Colonic mucosa (tissue), 4 donors: ENCODE measurements around the gene UNKL. TPM values are rescaled to one million over a fixed set of nuclear protein-coding genes. Genes with fewer than 3 reads are reported as not detected.

Experiments
- DNase-seq: peaks from one replicate; pipeline ENCODE4 v3.0.0-alpha.2; 2020
- H3K27ac ChIP-seq: fragments of 200-600 bp; one replicate; pipeline ENCODE4 v1.8.0; 2021
- H3K27me3 ChIP-seq: fragments of 200-600 bp; one replicate; pipeline ENCODE4 v1.8.0; 2021
- H3K36me3 ChIP-seq: fragments of 200-600 bp; one replicate; pipeline ENCODE4 v1.8.0; 2021
- H3K4me1 ChIP-seq: fragments of 200-600 bp; one replicate; pipeline ENCODE4 v1.8.0; 2021; ENCODE audit warnings: mild to moderate bottlenecking
- H3K4me3 ChIP-seq: fragments of 200-600 bp; one replicate; pipeline ENCODE4 v1.8.0; 2021
- H3K9ac ChIP-seq, 2 donors: one replicate each; pipeline ENCODE4 v1.7.0; 2013; ENCODE audit warnings: control low read depth in 2 of 2, low read depth in 2 of 2, low read length in 2 of 2
- H3K9me3 ChIP-seq: fragments of 200-600 bp; one replicate; pipeline ENCODE4 v1.8.0; 2021
- intact Hi-C: fragments of 100-400 bp; cut with DNase I; formaldehyde crosslinking; loops from one replicate; pipeline ENCODE4 v1.14.1; 2022
- total RNA-seq, 2 donors: library from RNA; stranded (reverse); fragmentation: NEBNext Ultra II Directional in 1 of 2; extraction: Animal tissue kit (Norgen Biotek cat#: 25700) in 1 of 2; gene quantifications; one replicate each; pipeline ENCODE4 v1.2.1, GENCODE V29; 2021
- TF ChIP-seq, protein P1 (sequence below): fragments of 200-600 bp; IDR thresholded peaks from one replicate; pipeline ENCODE4 v1.8.0; 2022; ENCODE audit warnings: antibody characterized with exemption, mild to moderate bottlenecking
- donor health status: healthy.
- donor health status: DM: no; HTN: no; CAD: no.
- donor health status: DM: no; HTN: no; CAD: no.

Gene UNKL
- total RNA-seq, 2 donors from 2014 or later, result 11.1 to 11.8 TPM

DNA sequence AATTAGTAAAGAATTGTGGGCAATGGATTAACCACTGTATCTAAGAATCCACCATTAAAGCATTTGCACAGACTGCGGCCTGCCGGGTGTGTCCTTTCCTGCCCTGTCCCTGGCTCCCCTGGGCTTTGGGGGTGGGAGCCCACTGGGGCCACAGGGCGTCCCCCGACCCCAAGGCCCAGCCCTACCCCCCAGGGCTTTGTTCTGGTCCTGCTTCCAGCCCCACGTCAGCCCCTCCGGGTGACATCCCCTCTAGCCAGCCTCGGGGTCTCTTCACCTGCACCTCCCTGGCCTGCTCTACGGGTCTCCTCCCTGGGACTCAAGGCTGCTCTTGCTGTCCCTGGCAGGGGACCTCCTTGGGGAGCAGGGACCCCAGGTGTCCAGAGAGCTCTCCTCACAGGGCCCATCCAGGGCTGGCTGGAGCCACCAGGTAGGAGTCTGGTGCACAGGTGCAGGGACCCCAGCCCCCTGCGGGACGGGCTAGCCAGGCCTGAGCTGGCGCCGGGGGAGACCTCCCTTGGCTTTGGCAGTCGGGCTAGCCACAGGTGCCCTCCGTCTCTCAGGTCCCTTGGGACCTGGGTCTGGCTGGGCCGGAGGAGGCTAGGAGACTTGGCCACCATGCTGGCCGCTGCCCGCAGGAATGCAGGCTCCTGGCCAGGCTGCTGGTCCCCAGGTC is 87.4 kb downstream of the UNKL start:
- no peak overlapping the region for H3K9ac ChIP-seq
- TF ChIP-seq, protein P1, sequence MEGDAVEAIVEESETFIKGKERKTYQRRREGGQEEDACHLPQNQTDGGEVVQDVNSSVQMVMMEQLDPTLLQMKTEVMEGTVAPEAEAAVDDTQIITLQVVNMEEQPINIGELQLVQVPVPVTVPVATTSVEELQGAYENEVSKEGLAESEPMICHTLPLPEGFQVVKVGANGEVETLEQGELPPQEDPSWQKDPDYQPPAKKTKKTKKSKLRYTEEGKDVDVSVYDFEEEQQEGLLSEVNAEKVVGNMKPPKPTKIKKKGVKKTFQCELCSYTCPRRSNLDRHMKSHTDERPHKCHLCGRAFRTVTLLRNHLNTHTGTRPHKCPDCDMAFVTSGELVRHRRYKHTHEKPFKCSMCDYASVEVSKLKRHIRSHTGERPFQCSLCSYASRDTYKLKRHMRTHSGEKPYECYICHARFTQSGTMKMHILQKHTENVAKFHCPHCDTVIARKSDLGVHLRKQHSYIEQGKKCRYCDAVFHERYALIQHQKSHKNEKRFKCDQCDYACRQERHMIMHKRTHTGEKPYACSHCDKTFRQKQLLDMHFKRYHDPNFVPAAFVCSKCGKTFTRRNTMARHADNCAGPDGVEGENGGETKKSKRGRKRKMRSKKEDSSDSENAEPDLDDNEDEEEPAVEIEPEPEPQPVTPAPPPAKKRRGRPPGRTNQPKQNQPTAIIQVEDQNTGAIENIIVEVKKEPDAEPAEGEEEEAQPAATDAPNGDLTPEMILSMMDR, result no peak
- no peak overlapping the region for H3K27ac ChIP-seq
- H3K4me3 ChIP-seq, result no peak overlapping the region
- no peaks in the 10 kb centered on the region for H3K9me3 ChIP-seq
- H3K27me3 ChIP-seq, result peaks cover 6% of the 10 kb centered on the region
- peaks cover 13% of the 10 kb centered on the region for H3K36me3 ChIP-seq
- intact Hi-C loops, result no loop called here
- H3K4me1 ChIP-seq, result peaks cover 10% of the 10 kb centered on the region
- no peak for DNase-seq

DNA sequence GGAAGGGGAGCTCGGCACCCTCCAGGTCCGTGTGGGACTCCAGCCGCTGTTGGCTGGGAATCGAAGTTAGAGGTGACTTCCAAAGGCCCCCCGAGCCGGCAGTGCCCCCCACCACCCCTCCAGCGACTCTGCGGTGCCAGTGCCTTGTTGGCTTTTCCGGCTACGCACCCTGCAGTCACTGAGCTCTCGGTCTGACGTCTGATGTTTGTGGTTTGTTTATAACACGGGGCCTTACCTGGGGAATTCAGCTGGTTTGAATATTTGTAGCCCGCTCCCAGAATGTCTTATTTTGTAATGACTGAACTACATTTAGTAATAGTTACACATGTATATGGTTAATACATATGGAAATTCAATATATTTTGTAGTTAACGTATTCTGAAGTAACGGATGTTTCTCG is 88.1 kb downstream of the UNKL start:
- Histone ChIP-seq H3K4me3 (no peak overlapping the region), H3K27ac (no peak overlapping the region), H3K9me3 (no peaks in the 10 kb centered on the region), H3K4me1 (peaks cover 3% of the 10 kb centered on the region), H3K9ac (no peak overlapping the region), H3K36me3 (peaks cover 13% of the 10 kb centered on the region), H3K27me3 (no peaks in the 10 kb centered on the region)
- TF ChIP-seq, protein P1, result no peak
- intact Hi-C loops, result no loop called here
- no peak for DNase-seq

DNA sequence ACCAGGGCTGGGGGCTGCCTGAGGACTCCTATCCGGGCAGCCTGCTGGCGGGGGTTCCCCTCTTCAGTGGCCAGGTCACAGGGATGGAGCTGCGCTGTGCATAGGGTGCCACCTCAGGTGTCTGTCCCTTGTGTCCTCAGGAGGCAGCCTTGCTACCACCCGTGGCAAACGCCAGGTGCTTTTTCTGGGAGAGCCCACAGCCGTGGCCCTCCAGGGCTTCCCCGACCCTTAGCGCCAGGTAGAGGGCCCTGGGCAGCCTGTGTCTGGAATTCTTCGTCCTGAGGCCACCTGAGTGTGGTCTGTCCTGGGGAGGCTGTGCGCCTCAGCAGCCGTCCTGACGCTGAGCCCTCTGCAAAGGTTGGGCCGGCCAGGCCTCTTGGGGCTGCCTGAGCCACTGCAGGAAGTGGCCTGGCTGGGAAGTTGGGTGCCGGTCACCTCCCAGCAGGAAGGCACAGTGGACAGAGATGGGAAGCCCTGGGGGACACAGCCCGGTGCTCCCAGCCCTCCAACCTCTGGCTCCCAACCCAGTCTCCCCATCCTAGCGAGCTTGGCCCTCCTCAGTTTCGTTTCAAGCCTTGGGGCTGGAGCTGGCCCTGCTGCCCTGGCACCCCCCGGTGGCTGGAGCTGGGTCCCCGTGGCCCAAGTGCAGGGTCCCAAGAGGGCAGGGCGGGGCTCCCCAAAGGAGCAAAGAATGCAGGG is 88.7 kb downstream of the UNKL start:
- no peaks in the 10 kb centered on the region for H3K9me3 ChIP-seq
- intact Hi-C loops, result no loop called here
- no peak for DNase-seq
- H3K27me3 ChIP-seq, result no peaks in the 10 kb centered on the region
- no peak overlapping the region for H3K4me3 ChIP-seq
- TF ChIP-seq, protein P1, result no peak
- H3K4me1 ChIP-seq, result no peaks in the 10 kb centered on the region
- peaks cover 13% of the 10 kb centered on the region for H3K36me3 ChIP-seq
- H3K9ac ChIP-seq, result no peak overlapping the region
- no peak overlapping the region for H3K27ac ChIP-seq

DNA sequence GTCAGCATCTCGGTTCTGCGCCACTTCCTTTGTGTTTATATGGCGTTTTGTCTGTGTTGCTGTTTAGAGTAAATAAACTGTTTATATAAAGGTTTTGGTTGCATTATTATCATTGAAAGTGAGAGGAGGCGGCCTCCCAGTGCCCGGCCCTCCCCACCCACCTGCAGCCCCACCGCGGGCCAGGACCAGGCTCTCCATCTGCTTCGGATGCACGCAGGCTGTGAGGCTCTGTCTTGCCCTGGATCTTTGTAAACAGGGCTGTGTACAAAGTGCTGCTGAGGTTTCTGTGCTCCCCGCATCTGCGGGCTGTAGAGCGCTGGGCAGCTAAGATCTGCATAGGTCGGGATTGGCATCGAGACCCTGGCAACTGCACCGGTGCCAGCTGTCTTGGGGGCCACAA is 89.2 kb downstream of the UNKL start:
- Histone ChIP-seq H3K36me3 (peaks cover 13% of the 10 kb centered on the region), H3K4me1 (no peaks in the 10 kb centered on the region), H3K27ac (no peak overlapping the region), H3K27me3 (no peaks in the 10 kb centered on the region), H3K9me3 (no peaks in the 10 kb centered on the region), H3K9ac (no peak overlapping the region), H3K4me3 (no peak overlapping the region)
- TF ChIP-seq, protein P1, result no peak
- no peak for DNase-seq
- intact Hi-C loops, result no loop called here

DNA sequence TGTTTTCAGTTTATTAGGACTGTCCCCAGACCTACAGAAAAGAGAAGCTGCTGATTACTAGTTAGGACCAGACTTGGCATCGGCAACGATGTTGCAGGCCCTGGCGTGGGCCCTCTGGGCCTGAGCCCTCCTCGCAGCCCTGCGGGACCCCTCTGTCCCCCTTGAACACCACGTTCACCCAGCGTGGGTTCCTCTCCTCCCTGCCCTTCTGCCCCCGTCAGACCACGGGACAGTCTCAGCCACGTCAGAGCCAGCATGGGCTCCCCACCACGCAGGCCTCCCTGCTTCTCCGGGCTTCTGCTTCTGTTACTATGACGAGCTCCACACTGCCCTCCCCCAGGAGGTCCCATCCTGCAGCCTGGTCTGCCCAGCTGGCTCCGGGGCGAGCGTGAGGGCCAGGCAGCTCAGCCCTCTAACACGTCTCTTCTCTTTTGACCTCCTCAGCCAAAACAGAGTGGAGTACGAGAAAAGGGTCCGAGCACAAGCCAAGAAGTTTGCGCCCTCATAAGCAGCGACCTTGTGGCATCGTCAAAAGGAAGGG is 90.1 kb downstream of the UNKL start:
- H3K36me3 ChIP-seq, result peaks cover 20% of the 10 kb centered on the region
- intact Hi-C loops, result no loop called here
- no peak overlapping the region for H3K9ac ChIP-seq
- H3K4me3 ChIP-seq, result no peak overlapping the region
- TF ChIP-seq, protein P1, result no peak
- no peaks in the 10 kb centered on the region for H3K27me3 ChIP-seq
- no peak for DNase-seq
- no peaks in the 10 kb centered on the region for H3K4me1 ChIP-seq
- H3K27ac ChIP-seq, result no peak overlapping the region
- H3K9me3 ChIP-seq, result no peaks in the 10 kb centered on the region
